SK-N-SH (cell line): ENCODE measurements around the gene PCDHB13. TPM values are rescaled to one million over a fixed set of nuclear protein-coding genes. Genes with fewer than 3 reads are reported as not detected.
A peak's percentile ranks its signal among the peaks of the same experiment; 100 is the strongest.
"Not testable (repeated sequence)": the region's sequence is repeated elsewhere in the genome, so short reads cannot be mapped to it uniquely, and the experiment has no call there.

Experiments used
- CTCF ChIA-PET: fragments of 300-600, 350-600 bp; formaldehyde crosslinking; extraction: SDS; loops from one replicate; lab custom pipeline; 2021; lab: Yijun Ruan, JAX
- POLR2A ChIA-PET: fragments of 350-600 bp; sonication (Branson Sonifier 250); formaldehyde crosslinking; extraction: SDS; loops from one replicate; lab custom pipeline; 2020; ENCODE audit warnings: antibody characterized with exemption, inconsistent platforms; lab: Yijun Ruan, JAX
- DNase-seq: peaks from one replicate; pipeline ENCODE4 v3.0.0; 2012
- H2AFZ ChIP-seq: fragments of 200-600 bp; sonication (generic); 2 replicates; pipeline ENCODE4 v1.8.1; 2016; ENCODE audit warnings: antibody characterized with exemption, mild to moderate bottlenecking, low read depth
- H3F3A ChIP-seq: fragments of 200-600 bp; sonication (generic); replicated peaks from 2 replicates; pipeline ENCODE3; 2016; ENCODE audit warnings: antibody characterized with exemption, mild to moderate bottlenecking; ENCODE audit not compliant: insufficient read depth
- H3K27ac ChIP-seq, 2 experiments: fragments of 200-500 bp in 1 of 2; fragments of 200-600 bp in 1 of 2; sonication (Bioruptor generic) in 1 of 2; sonication (generic), shearing (Covaris generic) in 1 of 2; 2 replicates each; pipeline versions ENCODE4 v1.5.1 to v1.6.1; 2014 to 2016; ENCODE audit warnings: low read depth in 2 of 2, inconsistent platforms in 1 of 2, low read length in 1 of 2, mild to moderate bottlenecking in 1 of 2, mixed read lengths in 1 of 2
- H3K27me3 ChIP-seq: fragments of 200-600 bp; sonication (generic), shearing (Covaris generic); 2 replicates; pipeline ENCODE4 v1.6.1; 2016; ENCODE audit warnings: mixed run types; ENCODE audit not compliant: insufficient read depth
- H3K36me3 ChIP-seq, 2 experiments: fragments of 200-500 bp in 1 of 2; fragments of 200-600 bp in 1 of 2; sonication (Bioruptor generic) in 1 of 2; sonication (generic) in 1 of 2; replicated peaks in 1 of 2; 2 replicates each; pipeline versions ENCODE3 to v1.5.1; 2014 to 2016; ENCODE audit warnings: low read length in 1 of 2, mild to moderate bottlenecking in 1 of 2; ENCODE audit not compliant: insufficient read depth in 2 of 2, control insufficient read depth in 1 of 2
- H3K4me1 ChIP-seq, 2 experiments: fragments of 200-500 bp in 1 of 2; fragments of 200-600 bp in 1 of 2; sonication (Bioruptor generic) in 1 of 2; sonication (generic), shearing (Covaris generic) in 1 of 2; 2 replicates each; pipeline versions ENCODE4 v1.5.1 to v1.6.1; 2014 to 2016; ENCODE audit warnings: low read depth in 1 of 2, low read length in 1 of 2, mixed run types in 1 of 2; ENCODE audit not compliant: insufficient read depth in 2 of 2, control insufficient read depth in 1 of 2
- H3K4me2 ChIP-seq: fragments of 200-600 bp; sonication (generic), shearing (Covaris generic); 2 replicates; pipeline ENCODE4 v1.6.1; 2017; ENCODE audit warnings: mixed run types
- H3K4me3 ChIP-seq, 2 experiments: fragments of 200-500 bp in 1 of 2; fragments of 200-600 bp in 1 of 2; sonication (Bioruptor generic) in 1 of 2; sonication (generic), shearing (Covaris generic) in 1 of 2; 2 replicates each; pipeline versions ENCODE4 v1.5.1 to v1.8.1; 2014 to 2016; ENCODE audit warnings: low read depth in 2 of 2, inconsistent platforms in 1 of 2, low read length in 1 of 2, mild to moderate bottlenecking in 1 of 2, mixed read lengths in 1 of 2, moderate library complexity in 1 of 2
- H3K79me2 ChIP-seq: fragments of 200-600 bp; sonication (generic); 2 replicates; pipeline ENCODE4 v1.8.1; 2017; ENCODE audit warnings: mild to moderate bottlenecking; ENCODE audit not compliant: insufficient read depth
- H3K9ac ChIP-seq: fragments of 200-600 bp; sonication (generic); 2 replicates; pipeline ENCODE4 v1.6.1; 2017; ENCODE audit warnings: mixed run types
- H3K9me2 ChIP-seq: fragments of 200-600 bp; sonication (generic); 2 replicates; pipeline ENCODE4 v1.6.1; 2017; ENCODE audit warnings: mixed run types
- H3K9me3 ChIP-seq: fragments of 200-600 bp; sonication (generic); 2 replicates; pipeline ENCODE4 v1.6.1; 2017; ENCODE audit warnings: mixed run types, mild to moderate bottlenecking, moderate library complexity
- H4K20me1 ChIP-seq: fragments of 200-600 bp; sonication (generic); 2 replicates; pipeline ENCODE4 v1.6.1; 2017; ENCODE audit warnings: mild to moderate bottlenecking, mixed run types; ENCODE audit not compliant: insufficient read depth
- CHD2 ChIP-seq: fragments of 150-350 bp; IDR thresholded peaks from 2 replicates; pipeline ENCODE4 v1.6.1; 2018; ENCODE audit warnings: low read length; ENCODE audit not compliant: partially characterized antibody
- ELF1 ChIP-seq: IDR thresholded peaks from 2 replicates; pipeline ENCODE4 v1.4.0; 2012
- EZH2phosphoT487 ChIP-seq: fragments of 200-600 bp; sonication (generic); IDR thresholded peaks from 2 replicates; pipeline ENCODE4 v1.6.1; 2017; ENCODE audit warnings: low read depth, mixed run types, mild to moderate bottlenecking, antibody characterized with exemption, moderate library complexity, borderline replicate concordance
- FOSL2 ChIP-seq: IDR thresholded peaks from 2 replicates; pipeline ENCODE4 v1.4.0; 2012; ENCODE audit warnings: low read depth, mild to moderate bottlenecking, moderate library complexity, borderline replicate concordance
- GABPA ChIP-seq: IDR thresholded peaks from 2 replicates; pipeline ENCODE4 v1.4.0; 2012; ENCODE audit warnings: low read depth, mild to moderate bottlenecking
- JUND ChIP-seq: IDR thresholded peaks from 2 replicates; pipeline ENCODE4 v1.4.0; 2012
- MAX ChIP-seq: IDR thresholded peaks from 2 replicates; pipeline ENCODE4 v1.4.0; 2012; ENCODE audit warnings: low read depth
- MXI1 ChIP-seq: IDR thresholded peaks from 2 replicates; pipeline ENCODE4 v1.6.1; 2012; ENCODE audit warnings: mild to moderate bottlenecking, low read depth, low read length, improper control_type of control experiment
- NFIC ChIP-seq: IDR thresholded peaks from 2 replicates; pipeline ENCODE4 v1.4.0; 2012; ENCODE audit warnings: borderline replicate concordance
- POLR2AphosphoS5 ChIP-seq: IDR thresholded peaks from 2 replicates; pipeline ENCODE4 v1.6.1; 2012; ENCODE audit warnings: low read depth, low read length
- RAD21 ChIP-seq: IDR thresholded peaks from 2 replicates; pipeline ENCODE4 v1.6.1; 2012; ENCODE audit warnings: mild to moderate bottlenecking, low read length
- RXRA ChIP-seq: IDR thresholded peaks from 2 replicates; pipeline ENCODE4 v1.4.0; 2012; ENCODE audit warnings: low read depth, mild to moderate bottlenecking, borderline replicate concordance
- SIN3A ChIP-seq: IDR thresholded peaks from 2 replicates; pipeline ENCODE4 v1.6.1; 2012; ENCODE audit warnings: low read depth, mild to moderate bottlenecking, low read length, moderate library complexity, borderline replicate concordance
- SMC3 ChIP-seq: IDR thresholded peaks from 2 replicates; pipeline ENCODE4 v1.6.1; 2012; ENCODE audit warnings: low read depth, low read length, improper control_type of control experiment
- TAF1 ChIP-seq: IDR thresholded peaks from 2 replicates; pipeline ENCODE4 v1.6.1; 2012; ENCODE audit warnings: low read depth, mild to moderate bottlenecking, low read length, moderate library complexity, borderline replicate concordance
- TCF12 ChIP-seq: IDR thresholded peaks from 2 replicates; pipeline ENCODE4 v1.4.0; 2012
- TEAD4 ChIP-seq: IDR thresholded peaks from 2 replicates; pipeline ENCODE4 v1.4.0; 2012; ENCODE audit warnings: mild to moderate bottlenecking, borderline replicate concordance; ENCODE audit not compliant: insufficient read depth
- YY1 ChIP-seq: IDR thresholded peaks from 2 replicates; pipeline ENCODE4 v1.4.0; 2012; ENCODE audit warnings: low read depth, mild to moderate bottlenecking
- WGBS: methylation state at CpG from one replicate; pipeline ENCODE4 v1.1.6; 2017; ENCODE audit warnings: low lambda C conversion rate; 5-methylcytosine and 5-hydroxymethylcytosine counted together
- polyA plus RNA-seq, 3 experiments: library from polyadenylated mRNA; depleted of rRNA; stranded (reverse); fragments of >200 nt; gene quantifications; 2 replicates each; pipeline ENCODE4 v1.2.3, GENCODE V29; 2012
- TF ChIP-seq, protein P1 (sequence below): IDR thresholded peaks from 2 replicates; pipeline ENCODE4 v1.6.1; 2012; ENCODE audit warnings: mild to moderate bottlenecking, low read depth, low read length, moderate library complexity
- TF ChIP-seq, protein P2 (sequence below): IDR thresholded peaks from 2 replicates; pipeline ENCODE4 v1.4.0; 2012; ENCODE audit warnings: low read depth, borderline replicate concordance
- TF ChIP-seq, protein P3 (sequence below): fragments of 200-600 bp; sonication (generic); IDR thresholded peaks from 2 replicates; pipeline ENCODE4 v1.6.1; 2017; ENCODE audit warnings: antibody characterized with exemption, mild to moderate bottlenecking, moderate library complexity

PCDHB13 gene
- polyA plus RNA-seq, 1 of the 3 experiments (the other 2 are of a cell fraction): 0.85 TPM

DNA sequence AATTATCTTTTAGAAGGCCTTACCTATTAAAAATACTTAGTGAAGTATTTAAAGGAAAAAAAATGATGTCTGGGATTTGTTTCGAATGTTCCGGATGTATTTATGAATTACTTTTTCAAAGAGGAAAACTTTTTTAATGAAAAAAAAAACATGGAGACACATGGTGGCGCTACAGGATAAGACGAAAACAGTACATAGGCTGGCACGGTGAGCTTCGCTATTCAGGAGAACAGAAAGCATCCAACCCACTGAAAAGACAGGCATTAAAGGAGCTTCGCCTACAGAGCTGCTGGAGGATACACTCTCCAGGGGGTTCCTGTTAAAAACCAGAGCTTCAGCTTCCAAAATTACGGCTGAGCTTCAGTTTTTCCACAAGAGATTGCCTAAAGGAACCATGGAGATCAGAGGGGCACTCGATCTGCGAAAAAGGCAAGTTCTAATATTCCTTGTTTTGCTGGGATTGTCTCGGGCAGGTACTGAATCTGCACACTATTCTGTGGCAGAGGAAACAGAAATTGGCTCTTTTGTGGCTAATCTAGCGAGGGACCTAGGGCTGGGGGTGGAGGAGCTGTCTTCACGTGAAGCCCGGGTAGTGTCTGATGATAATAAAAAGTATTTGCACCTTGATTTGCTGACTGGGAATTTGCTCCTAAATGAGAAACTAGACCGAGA, 9.5 kb downstream of the PCDHB13 start, which contains the start of gene PCDHB14:
PCDHB14 (plus strand) TSS at position 232 of the 672 bp plus-strand sequence; CDS start at position 395, 163 bp downstream.
- Histone ChIP-seq H4K20me1 (no peaks in the 10 kb centered on the region), H3K27ac (peak within 1 kb of the TSS; percentile 29 to 74; a peak in 2 of 4 replicates), H3K4me2 (peak within 1 kb of the TSS; percentile 78), H3F3A (no peaks in the 10 kb centered on the region), H3K4me3 (peak within 1 kb of the TSS; percentile 59 to 80), H3K79me2 (no peaks in the 10 kb centered on the region), H3K4me1 (peaks cover 0 to 2% of the 10 kb centered on the region in 2 experiments; a peak in 2 of 4 replicates), H3K9ac (peak within 1 kb of the TSS; percentile 64), H2AFZ (peak within 1 kb of the TSS; percentile 90), H3K27me3 (no peaks in the 10 kb centered on the region), H3K36me3 (peaks cover 0 to 6% of the 10 kb centered on the region in 2 experiments), H3K9me3 (peaks cover 3% of the 10 kb centered on the region; the same call in 1 of the 2 replicates), H3K9me2 (no peaks in the 10 kb centered on the region)
- peak; percentile 78 for DNase-seq
- 8% methylated on average over 15 of the region's 15 CpGs for WGBS
- TF ChIP-seq TAF1 (no peak), YY1 (no peak), SIN3A (no peak), TCF12 (no peak), GABPA (no peak), CHD2 (no peak), SMC3 (peak; percentile 50; the same call in 1 of the 2 replicates), ELF1 (no peak), EZH2phosphoT487 (no peak), RAD21 (peak; percentile 81), POLR2AphosphoS5 (peak; percentile 37; the same call in 1 of the 2 replicates), NFIC (no peak), MAX (0 out of 2 replicates have a peak, but pooled peaks have one; percentile 32), FOSL2 (no peak), JUND (no peak), TEAD4 (no peak), MXI1 (no peak), RXRA (no peak)
- TF ChIP-seq, protein P1, sequence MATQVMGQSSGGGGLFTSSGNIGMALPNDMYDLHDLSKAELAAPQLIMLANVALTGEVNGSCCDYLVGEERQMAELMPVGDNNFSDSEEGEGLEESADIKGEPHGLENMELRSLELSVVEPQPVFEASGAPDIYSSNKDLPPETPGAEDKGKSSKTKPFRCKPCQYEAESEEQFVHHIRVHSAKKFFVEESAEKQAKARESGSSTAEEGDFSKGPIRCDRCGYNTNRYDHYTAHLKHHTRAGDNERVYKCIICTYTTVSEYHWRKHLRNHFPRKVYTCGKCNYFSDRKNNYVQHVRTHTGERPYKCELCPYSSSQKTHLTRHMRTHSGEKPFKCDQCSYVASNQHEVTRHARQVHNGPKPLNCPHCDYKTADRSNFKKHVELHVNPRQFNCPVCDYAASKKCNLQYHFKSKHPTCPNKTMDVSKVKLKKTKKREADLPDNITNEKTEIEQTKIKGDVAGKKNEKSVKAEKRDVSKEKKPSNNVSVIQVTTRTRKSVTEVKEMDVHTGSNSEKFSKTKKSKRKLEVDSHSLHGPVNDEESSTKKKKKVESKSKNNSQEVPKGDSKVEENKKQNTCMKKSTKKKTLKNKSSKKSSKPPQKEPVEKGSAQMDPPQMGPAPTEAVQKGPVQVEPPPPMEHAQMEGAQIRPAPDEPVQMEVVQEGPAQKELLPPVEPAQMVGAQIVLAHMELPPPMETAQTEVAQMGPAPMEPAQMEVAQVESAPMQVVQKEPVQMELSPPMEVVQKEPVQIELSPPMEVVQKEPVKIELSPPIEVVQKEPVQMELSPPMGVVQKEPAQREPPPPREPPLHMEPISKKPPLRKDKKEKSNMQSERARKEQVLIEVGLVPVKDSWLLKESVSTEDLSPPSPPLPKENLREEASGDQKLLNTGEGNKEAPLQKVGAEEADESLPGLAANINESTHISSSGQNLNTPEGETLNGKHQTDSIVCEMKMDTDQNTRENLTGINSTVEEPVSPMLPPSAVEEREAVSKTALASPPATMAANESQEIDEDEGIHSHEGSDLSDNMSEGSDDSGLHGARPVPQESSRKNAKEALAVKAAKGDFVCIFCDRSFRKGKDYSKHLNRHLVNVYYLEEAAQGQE: no peak
- TF ChIP-seq, protein P2, sequence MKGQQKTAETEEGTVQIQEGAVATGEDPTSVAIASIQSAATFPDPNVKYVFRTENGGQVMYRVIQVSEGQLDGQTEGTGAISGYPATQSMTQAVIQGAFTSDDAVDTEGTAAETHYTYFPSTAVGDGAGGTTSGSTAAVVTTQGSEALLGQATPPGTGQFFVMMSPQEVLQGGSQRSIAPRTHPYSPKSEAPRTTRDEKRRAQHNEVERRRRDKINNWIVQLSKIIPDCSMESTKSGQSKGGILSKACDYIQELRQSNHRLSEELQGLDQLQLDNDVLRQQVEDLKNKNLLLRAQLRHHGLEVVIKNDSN: no peak
- TF ChIP-seq, protein P3, sequence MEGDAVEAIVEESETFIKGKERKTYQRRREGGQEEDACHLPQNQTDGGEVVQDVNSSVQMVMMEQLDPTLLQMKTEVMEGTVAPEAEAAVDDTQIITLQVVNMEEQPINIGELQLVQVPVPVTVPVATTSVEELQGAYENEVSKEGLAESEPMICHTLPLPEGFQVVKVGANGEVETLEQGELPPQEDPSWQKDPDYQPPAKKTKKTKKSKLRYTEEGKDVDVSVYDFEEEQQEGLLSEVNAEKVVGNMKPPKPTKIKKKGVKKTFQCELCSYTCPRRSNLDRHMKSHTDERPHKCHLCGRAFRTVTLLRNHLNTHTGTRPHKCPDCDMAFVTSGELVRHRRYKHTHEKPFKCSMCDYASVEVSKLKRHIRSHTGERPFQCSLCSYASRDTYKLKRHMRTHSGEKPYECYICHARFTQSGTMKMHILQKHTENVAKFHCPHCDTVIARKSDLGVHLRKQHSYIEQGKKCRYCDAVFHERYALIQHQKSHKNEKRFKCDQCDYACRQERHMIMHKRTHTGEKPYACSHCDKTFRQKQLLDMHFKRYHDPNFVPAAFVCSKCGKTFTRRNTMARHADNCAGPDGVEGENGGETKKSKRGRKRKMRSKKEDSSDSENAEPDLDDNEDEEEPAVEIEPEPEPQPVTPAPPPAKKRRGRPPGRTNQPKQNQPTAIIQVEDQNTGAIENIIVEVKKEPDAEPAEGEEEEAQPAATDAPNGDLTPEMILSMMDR: peak; percentile 65
- ChIA-PET POLR2A (interaction anchor here (1.1 to 1.8 kb wide), 3 partner anchors 11 to 341 kb away, joined by 3 to 19 read pairs (median 9); no protein-coding TSS in a partner anchor), CTCF (interaction anchor here (0.6 to 4.0 kb wide), 48 partner anchors 9 to 416 kb away, joined by 3 to 43 read pairs (median 4); partner anchors contain the start of genes PCDHA4, PCDHB11, PCDHB13 and PCDHB16)

GRCh38 chr5:141224844-141225243, 11.1 kb downstream of the PCDHB13 start:
- CTCF ChIA-PET: interaction anchor here (2.1 to 4.0 kb wide), 2 partner anchors 9 to 339 kb away, joined by 21 to 43 read pairs; no protein-coding TSS in a partner anchor
- H3K9me2 ChIP-seq, H3K4me2 ChIP-seq, H4K20me1 ChIP-seq, DNase-seq, H3K9me3 ChIP-seq, H3K36me3 ChIP-seq, H3K9ac ChIP-seq, H3F3A ChIP-seq, H3K27ac ChIP-seq, H2AFZ ChIP-seq, H3K79me2 ChIP-seq, POLR2A ChIA-PET, H3K4me1 ChIP-seq, H3K4me3 ChIP-seq, H3K27me3 ChIP-seq: not testable (repeated sequence)
- 96% methylated on average over 22 of the region's 40 CpGs for WGBS
